Caco-2 (cell line): ENCODE measurements around the gene TRPM2. TPM values are rescaled to one million over a fixed set of nuclear protein-coding genes. Genes with fewer than 3 reads are reported as not detected.

ENCODE experiments used
- BruUV-seq: library from RNA; stranded (reverse); fragments of 400-500 nt; replicated peaks from 2 replicates; lab custom pipeline; 2021; lab: Mats Ljungman, UMichigan
- CTCF ChIA-PET: fragments of 300-600 bp; sonication (Branson Sonifier 250); formaldehyde crosslinking; loops from one replicate; lab custom pipeline; 2022; ENCODE audit warnings: antibody characterized with exemption; lab: Charles Lee
- POLR2A ChIA-PET: fragments of 300-600 bp; sonication (Branson Sonifier 250); formaldehyde crosslinking; loops from one replicate; lab custom pipeline; 2022; ENCODE audit warnings: antibody characterized with exemption; lab: Charles Lee
- DNase-seq, 2 experiments: peaks; one replicate each; pipeline versions ENCODE4 v3.0.0 to v3.0.0-alpha.2; 2020 to 2022
- H3K27me3 ChIP-seq: replicated peaks from 2 replicates; pipeline ENCODE4 v1.6.0; 2011; ENCODE audit warnings: low read length; ENCODE audit not compliant: control insufficient read depth, insufficient read depth
- H3K36me3 ChIP-seq: 2 replicates; pipeline ENCODE4 v1.5.1; 2011; ENCODE audit warnings: low read length; ENCODE audit not compliant: control insufficient read depth, insufficient read depth
- H3K4me1 ChIP-seq: fragments of 250-450 bp; sonication (Bioruptor Pico); 2 replicates; pipeline ENCODE4 v1.5.1; 2020; ENCODE audit warnings: mild to moderate bottlenecking
- H3K4me3 ChIP-seq: 2 replicates; pipeline ENCODE4 v1.5.1; 2011; ENCODE audit warnings: low read depth, mild to moderate bottlenecking, control low read depth, low read length
- H3K9me3 ChIP-seq: fragments of 250-450 bp; sonication (Bioruptor Pico); 2 replicates; pipeline ENCODE4 v1.5.1; 2020; ENCODE audit warnings: mild to moderate bottlenecking, moderate library complexity
- H3K27ac Mint-ChIP-seq: one replicate; pipeline ENCODE4 v1.8.0; 2022; ENCODE audit warnings: mixed read lengths; ENCODE audit not compliant: unreplicated experiment
- H3K27me3 Mint-ChIP-seq: one replicate; pipeline ENCODE4 v1.8.0; 2022; ENCODE audit warnings: mixed read lengths; ENCODE audit not compliant: insufficient read depth, unreplicated experiment
- H3K36me3 Mint-ChIP-seq: one replicate; pipeline ENCODE4 v1.8.0; 2022; ENCODE audit warnings: mild to moderate bottlenecking, mixed read lengths; ENCODE audit not compliant: insufficient read depth, unreplicated experiment
- H3K4me1 Mint-ChIP-seq: one replicate; pipeline ENCODE4 v1.8.0; 2022; ENCODE audit warnings: low read depth, mixed read lengths; ENCODE audit not compliant: unreplicated experiment
- H3K4me3 Mint-ChIP-seq: one replicate; pipeline ENCODE4 v1.8.0; 2022; ENCODE audit warnings: mild to moderate bottlenecking, moderate library complexity, mixed read lengths; ENCODE audit not compliant: unreplicated experiment
- H3K9me3 Mint-ChIP-seq: one replicate; pipeline ENCODE4 v1.8.0; 2022; ENCODE audit warnings: mixed read lengths; ENCODE audit not compliant: unreplicated experiment
- CTCF ChIP-seq, 2 experiments: fragments of 200-600 bp in 1 of 2; IDR thresholded peaks; 1 replicate in 1 of 2; 2 replicates in 1 of 2; pipeline versions ENCODE4 v1.5.1 to v1.8.0; 2011 to 2022; ENCODE audit warnings: antibody characterized with exemption in 1 of 2, control low read depth in 1 of 2, inconsistent platforms in 1 of 2, low read depth in 1 of 2, low read length in 1 of 2, mild to moderate bottlenecking in 1 of 2, moderate library complexity in 1 of 2; ENCODE audit not compliant: insufficient read depth in 1 of 2, severe bottlenecking in 1 of 2, unreplicated experiment in 1 of 2
- intact Hi-C: fragments of 100-400 bp; cut with micrococcal nuclease; formaldehyde crosslinking; loops from one replicate; pipeline ENCODE4 v1.10.0; 2022; ENCODE audit not compliant: unreplicated experiment
- total RNA-seq: library from RNA; stranded (reverse); gene quantifications from 2 replicates; pipeline ENCODE4 v1.2.3, GENCODE V29; 2022

Gene TRPM2
- total RNA-seq, 1 experiment from 2014 or later: 0.20 TPM

- POLR2A ChIA-PET: no interaction called here
- Mint-ChIP-seq H3K4me3 (no peak overlapping the region), H3K4me1 (no peaks in the 10 kb centered on the region), H3K27ac (no peak overlapping the region), H3K27me3 (no peaks in the 10 kb centered on the region), H3K36me3 (peaks cover 32% of the 10 kb centered on the region), H3K9me3 (no peaks in the 10 kb centered on the region)
- DNase-seq: no peak
- BruUV-seq: no TSS peak
- H3K4me1 ChIP-seq: no peaks in the 10 kb centered on the region
- no peak for TF ChIP-seq CTCF (IDR thresholded peaks at IDR 0.05; ENCODE audit: insufficient read depth in 1 of 2, low read depth in 1 of 2, low read length in 1 of 2, severe bottlenecking in 1 of 2, unreplicated experiment in 1 of 2)
- no peaks in the 10 kb centered on the region for H3K36me3 ChIP-seq
- no peaks in the 10 kb centered on the region for H3K27me3 ChIP-seq
- intact Hi-C loops: no loop called here
- CTCF ChIA-PET: no interaction called here
- H3K4me3 ChIP-seq: no peak overlapping the region
- no peaks in the 10 kb centered on the region for H3K9me3 ChIP-seq
Observed at GRCh38 chr21:44314128-44314527, 39.3 kb upstream of the TRPM2 start.

- H3K36me3 Mint-ChIP-seq: peaks cover 36% of the 10 kb centered on the region
- Histone ChIP-seq H3K4me1 (no peaks in the 10 kb centered on the region), H3K4me3 (no peak overlapping the region), H3K9me3 (no peaks in the 10 kb centered on the region), H3K36me3 (no peaks in the 10 kb centered on the region), H3K27me3 (no peaks in the 10 kb centered on the region)
- TF ChIP-seq CTCF (IDR thresholded peaks at IDR 0.05; ENCODE audit: insufficient read depth in 1 of 2, low read depth in 1 of 2, low read length in 1 of 2, severe bottlenecking in 1 of 2, unreplicated experiment in 1 of 2): no peak
- no TSS peak for BruUV-seq
- no peak overlapping the region for H3K4me3 Mint-ChIP-seq
- ChIA-PET POLR2A (interaction anchor here (0.5 kb wide), 1 partner anchor 25 kb away, joined by 9 read pairs; the partner anchor contains the start of gene CFAP410), CTCF (interaction anchor here (1.3 kb wide), 1 partner anchor 11 kb away, joined by 3 read pairs; no protein-coding TSS in a partner anchor)
- H3K4me1 Mint-ChIP-seq: no peaks in the 10 kb centered on the region
- DNase-seq: no peak
- intact Hi-C loops: no loop called here
- H3K9me3 Mint-ChIP-seq: no peaks in the 10 kb centered on the region
- H3K27me3 Mint-ChIP-seq: no peaks in the 10 kb centered on the region
- H3K27ac Mint-ChIP-seq: no peak overlapping the region
Observed at GRCh38 chr21:44314561-44314960, 38.9 kb upstream of the TRPM2 start.

- ChIA-PET CTCF (interaction anchor here (1.3 kb wide), 1 partner anchor 12 kb away, joined by 3 read pairs; no protein-coding TSS in a partner anchor), POLR2A (no interaction called here)
- Histone ChIP-seq H3K36me3 (no peaks in the 10 kb centered on the region), H3K9me3 (no peaks in the 10 kb centered on the region), H3K4me1 (no peaks in the 10 kb centered on the region), H3K27me3 (no peaks in the 10 kb centered on the region), H3K4me3 (no peak overlapping the region)
- intact Hi-C loops: no loop called here
- H3K4me3 Mint-ChIP-seq: no peak overlapping the region
- H3K36me3 Mint-ChIP-seq: peaks cover 42% of the 10 kb centered on the region
- TF ChIP-seq CTCF (IDR thresholded peaks at IDR 0.05; ENCODE audit: insufficient read depth in 1 of 2, low read depth in 1 of 2, low read length in 1 of 2, severe bottlenecking in 1 of 2, unreplicated experiment in 1 of 2): no peak
- DNase-seq: no peak
- no peak overlapping the region for H3K27ac Mint-ChIP-seq
- BruUV-seq: no TSS peak
- H3K27me3 Mint-ChIP-seq: no peaks in the 10 kb centered on the region
- no peaks in the 10 kb centered on the region for H3K4me1 Mint-ChIP-seq
- H3K9me3 Mint-ChIP-seq: no peaks in the 10 kb centered on the region
Observed at GRCh38 chr21:44315691-44316203, 37.7 kb upstream of the TRPM2 start.
